IMR-90 (cell line): ENCODE data around the gene DENND10. TPM values are rescaled to one million over a fixed set of nuclear protein-coding genes. Genes with fewer than 3 reads are reported as not detected.
A peak's percentile ranks its signal among the peaks of the same experiment; 100 is the strongest.

ENCODE experiments used
- ATAC-seq: fragments of 200-7000 bp; cut with Tn5 transposase; 2 replicates; pipeline ENCODE4 v1.9.1; 2020; ENCODE audit warnings: low read depth, mild to moderate bottlenecking, moderate library complexity
- BruUV-seq: library from RNA; stranded (reverse); fragments of 400-500 nt; replicated peaks from 2 replicates; lab custom pipeline; 2021; lab: Mats Ljungman, UMichigan
- CTCF ChIA-PET: fragments of 300-600 bp; formaldehyde crosslinking; extraction: SDS; loops from one replicate; lab custom pipeline; 2021; ENCODE audit warnings: antibody characterized with exemption; lab: Yijun Ruan, JAX
- POLR2A ChIA-PET: fragments of 300-600 bp; sonication (Branson Sonifier 250); formaldehyde crosslinking; loops from one replicate; lab custom pipeline; 2022; ENCODE audit warnings: antibody characterized with exemption; ENCODE audit not compliant: unreplicated experiment; lab: Charles Lee
- DNase-seq: peaks from one replicate; pipeline ENCODE4 v3.0.0; 2013
- H2AFZ ChIP-seq: replicated peaks from 2 replicates; pipeline ENCODE3; 2013; ENCODE audit warnings: low read length, mild to moderate bottlenecking; ENCODE audit not compliant: poor library complexity
- H2AK5ac ChIP-seq: 2 replicates; pipeline ENCODE4 v1.6.1; 2013; ENCODE audit warnings: low read depth, low read length, inconsistent platforms
- H2AK9ac ChIP-seq: replicated peaks from 2 replicates; pipeline ENCODE3; 2013; ENCODE audit warnings: mild to moderate bottlenecking, low read depth, low read length, moderate library complexity; ENCODE audit not compliant: poor library complexity
- H2BK120ac ChIP-seq: 2 replicates; pipeline ENCODE4 v1.6.1; 2013; ENCODE audit warnings: low read depth, low read length, inconsistent platforms
- H2BK15ac ChIP-seq: 3 replicates; pipeline ENCODE4 v1.6.1; 2013; ENCODE audit warnings: low read depth, low read length, inconsistent platforms
- H2BK20ac ChIP-seq: 2 replicates; pipeline ENCODE4 v1.6.1; 2013; ENCODE audit warnings: low read depth, mild to moderate bottlenecking, inconsistent platforms, low read length, moderate library complexity
- H2BK5ac ChIP-seq: 2 replicates; pipeline ENCODE4 v1.6.1; 2013; ENCODE audit warnings: mild to moderate bottlenecking, low read depth, low read length, inconsistent platforms; ENCODE audit not compliant: poor library complexity, severe bottlenecking
- H3K14ac ChIP-seq: replicated peaks from 2 replicates; pipeline ENCODE4 v1.6.1; 2013; ENCODE audit warnings: low read depth, low read length, inconsistent platforms
- H3K18ac ChIP-seq: 2 replicates; pipeline ENCODE4 v1.6.1; 2013; ENCODE audit warnings: low read depth, low read length, control low read depth
- H3K23ac ChIP-seq: 2 replicates; pipeline ENCODE4 v1.6.1; 2013; ENCODE audit warnings: low read depth, low read length, inconsistent platforms
- H3K27ac ChIP-seq: 2 replicates; pipeline ENCODE4 v1.5.1; 2013; ENCODE audit warnings: mild to moderate bottlenecking, control low read depth, low read length; ENCODE audit not compliant: insufficient read depth
- H3K27me3 ChIP-seq: 2 replicates; pipeline ENCODE4 v1.6.1; 2013; ENCODE audit warnings: low read length; ENCODE audit not compliant: control insufficient read depth, insufficient read depth
- H3K36me3 ChIP-seq: 2 replicates; pipeline ENCODE4 v1.6.1; 2013; ENCODE audit warnings: low read length, mixed read lengths; ENCODE audit not compliant: control insufficient read depth, insufficient read depth
- H3K4ac ChIP-seq: 2 replicates; pipeline ENCODE4 v1.6.1; 2013; ENCODE audit warnings: low read depth, low read length, inconsistent platforms
- H3K4me1 ChIP-seq: 2 replicates; pipeline ENCODE4 v1.6.1; 2013; ENCODE audit warnings: low read length, mixed read lengths; ENCODE audit not compliant: control insufficient read depth, insufficient read depth
- H3K4me2 ChIP-seq: 2 replicates; pipeline ENCODE4 v1.6.1; 2013; ENCODE audit warnings: low read depth, mild to moderate bottlenecking, control low read depth, low read length, moderate library complexity
- H3K4me3 ChIP-seq: 2 replicates; pipeline ENCODE4 v1.5.1; 2013; ENCODE audit warnings: low read depth, mild to moderate bottlenecking, control low read depth, low read length, moderate library complexity; ENCODE audit not compliant: insufficient read depth
- H3K56ac ChIP-seq: 2 replicates; pipeline ENCODE4 v1.6.1; 2013; ENCODE audit warnings: low read length, inconsistent platforms; ENCODE audit not compliant: insufficient read depth; ENCODE audit errors: extremely low read depth
- H3K79me1 ChIP-seq, 2 experiments: 2 replicates each; pipeline ENCODE4 v1.6.1; 2013; ENCODE audit warnings: low read length in 2 of 2, inconsistent platforms in 1 of 2, low read depth in 1 of 2
- H3K9ac ChIP-seq: 2 replicates; pipeline ENCODE4 v1.6.1; 2013; ENCODE audit warnings: low read depth, low read length, control low read depth
- H3K9me1 ChIP-seq: 2 replicates; pipeline ENCODE4 v1.6.1; 2013; ENCODE audit warnings: low read length, inconsistent platforms; ENCODE audit not compliant: insufficient read depth
- H3K9me3 ChIP-seq: 2 replicates; pipeline ENCODE4 v1.6.1; 2013; ENCODE audit warnings: low read length; ENCODE audit not compliant: control insufficient read depth, insufficient read depth
- H4K20me1 ChIP-seq: 2 replicates; pipeline ENCODE4 v1.6.1; 2013; ENCODE audit warnings: low read length, inconsistent platforms; ENCODE audit not compliant: insufficient read depth
- H4K5ac ChIP-seq: 2 replicates; pipeline ENCODE4 v1.6.1; 2013; ENCODE audit warnings: mild to moderate bottlenecking, low read depth, low read length, control low read depth
- H4K8ac ChIP-seq, 2 experiments: 2 replicates each; pipeline ENCODE4 v1.6.1; 2013; ENCODE audit warnings: low read depth in 2 of 2, low read length in 2 of 2, control low read depth in 1 of 2, inconsistent platforms in 1 of 2
- H4K91ac ChIP-seq: 2 replicates; pipeline ENCODE4 v1.6.1; 2013; ENCODE audit warnings: low read depth, low read length, inconsistent platforms; ENCODE audit not compliant: insufficient read depth
- BHLHE40 ChIP-seq: fragments of 150-350 bp; IDR thresholded peaks from 2 replicates; pipeline ENCODE4 v1.6.1; 2016; ENCODE audit warnings: mild to moderate bottlenecking, low read depth, low read length
- CEBPB ChIP-seq: IDR thresholded peaks from 2 replicates; pipeline ENCODE4 v1.6.1; 2012; ENCODE audit warnings: low read depth, low read length, improper control_type of control experiment
- CHD1 ChIP-seq: IDR thresholded peaks from 2 replicates; pipeline ENCODE4 v1.6.1; 2012; ENCODE audit warnings: low read depth, low read length, improper control_type of control experiment
- CTCF ChIP-seq: conservative IDR thresholded peaks from 2 replicates; pipeline ENCODE4 v1.5.1; 2012; ENCODE audit warnings: mild to moderate bottlenecking, low read depth, low read length, improper control_type of control experiment
- ELK1 ChIP-seq: fragments of 150-350 bp; IDR thresholded peaks from 2 replicates; pipeline ENCODE4 v1.6.1; 2016; ENCODE audit warnings: low read depth, mild to moderate bottlenecking, low read length, moderate library complexity, borderline replicate concordance
- FOS ChIP-seq: fragments of 150-350 bp; IDR thresholded peaks from 2 replicates; pipeline ENCODE4 v1.6.1; 2016; ENCODE audit warnings: low read depth, low read length
- MAFK ChIP-seq: IDR thresholded peaks from 2 replicates; pipeline ENCODE4 v1.6.1; 2012; ENCODE audit warnings: low read depth, low read length, improper control_type of control experiment
- MAZ ChIP-seq: IDR thresholded peaks from 2 replicates; pipeline ENCODE4 v1.6.1; 2012; ENCODE audit warnings: low read depth, mild to moderate bottlenecking, low read length, improper control_type of control experiment, moderate library complexity, borderline replicate concordance
- NFE2L2 ChIP-seq: fragments of 150-350 bp; IDR thresholded peaks from 2 replicates; pipeline ENCODE4 v1.6.1; 2016; ENCODE audit warnings: low read depth, mild to moderate bottlenecking, low read length
- POLR2A ChIP-seq: IDR thresholded peaks from 2 replicates; pipeline ENCODE4 v1.6.1; 2012; ENCODE audit warnings: mild to moderate bottlenecking, low read depth, low read length
- RAD21 ChIP-seq: IDR thresholded peaks from 2 replicates; pipeline ENCODE4 v1.6.1; 2012; ENCODE audit warnings: low read length, improper control_type of control experiment
- RCOR1 ChIP-seq: IDR thresholded peaks from 2 replicates; pipeline ENCODE4 v1.6.1; 2012; ENCODE audit warnings: mild to moderate bottlenecking, low read length, improper control_type of control experiment; ENCODE audit not compliant: insufficient replicate concordance
- RFX5 ChIP-seq: IDR thresholded peaks from 2 replicates; pipeline ENCODE4 v1.8.0; 2012; ENCODE audit warnings: low read depth, mild to moderate bottlenecking, low read length, moderate library complexity
- SMC3 ChIP-seq: fragments of 150-350 bp; IDR thresholded peaks from 2 replicates; pipeline ENCODE4 v1.6.1; 2016; ENCODE audit warnings: low read depth, mild to moderate bottlenecking, antibody characterized with exemption, low read length, moderate library complexity
- USF2 ChIP-seq: fragments of 150-350 bp; IDR thresholded peaks from 2 replicates; pipeline ENCODE4 v1.6.1; 2017; ENCODE audit warnings: mild to moderate bottlenecking, antibody characterized with exemption, low read length, low read depth
- WGBS, 2 experiments: methylation state at CpG; one replicate each; pipeline versions ENCODE4 v1.1.5 to v1.1.7; 2013; ENCODE audit warnings: missing lambda C conversion rate in 2 of 2; ENCODE audit not compliant: insufficient read length in 1 of 2; ENCODE audit errors: extremely low coverage in 2 of 2; 5-methylcytosine and 5-hydroxymethylcytosine counted together
- dilution Hi-C: fragments of 300-500 bp; cut with HindIII; formaldehyde crosslinking; loops from one replicate; pipeline ENCODE4 v1.14.3; 2018; ENCODE audit warnings: low sequenced_read_pairs; ENCODE audit not compliant: unreplicated experiment
- in situ Hi-C: fragments of 300-500 bp; cut with MboI; formaldehyde crosslinking; loops from 3 replicates; pipeline ENCODE4 v1.14.3; 2019; ENCODE audit warnings: low sequenced_read_pairs, inconsistent platforms, mixed read lengths
- intact Hi-C: fragments of 100-400 bp; cut with micrococcal nuclease; formaldehyde crosslinking; loops from 2 replicates; pipeline ENCODE4 v1.10.0; 2022
- polyA plus RNA-seq, 3 experiments: library from polyadenylated mRNA; depleted of rRNA; stranded (reverse); fragments of >200 nt; gene quantifications; 2 replicates each; pipeline ENCODE4 v1.2.3, GENCODE V29; 2012; ENCODE audit warnings: low replicate concordance in 1 of 3
- total RNA-seq: library from RNA; depleted of rRNA; stranded (reverse); fragments of >200 nt; gene quantifications from 2 replicates; pipeline ENCODE4 v1.2.3, GENCODE V29; 2012

DENND10 gene
- total and polyA plus RNA-seq, 2 of the 4 experiments (the other 2 are of a cell fraction), result 50.9 to 81.4 TPM

- Histone ChIP-seq H3K79me1 (peaks cover 32 to 45% of the 10 kb centered on the region in 2 experiments), H4K8ac (peak overlapping the region; percentile 88 to 99), H2BK5ac (peak overlapping the region; percentile 98), H2AK9ac (peak overlapping the region; percentile 95), H3K14ac (peak overlapping the region; percentile 100), H3K27me3 (no peaks in the 10 kb centered on the region), H3K4ac (peak overlapping the region; percentile 98), H3K9me1 (peaks cover 10% of the 10 kb centered on the region), H3K18ac (peak overlapping the region; percentile 91), H3K23ac (peak overlapping the region; percentile 87), H4K20me1 (no peaks in the 10 kb centered on the region), H2AK5ac (peak overlapping the region; percentile 99), H3K9me3 (no peaks in the 10 kb centered on the region), H3K9ac (peak overlapping the region; percentile 99), H4K91ac (peak overlapping the region; percentile 91), H2BK20ac (no peak overlapping the region), H2BK15ac (no peak overlapping the region; the same call in 1 of the 3 replicates), H2BK120ac (no peak overlapping the region; the same call in 1 of the 2 replicates), H4K5ac (peak overlapping the region; percentile 95), H3K4me2 (peak overlapping the region; percentile 96), H3K56ac (peak overlapping the region; percentile 97), H3K27ac (peak overlapping the region; percentile 99), H2AFZ (peak overlapping the region; percentile 94), H3K4me1 (peaks cover 3% of the 10 kb centered on the region), H3K4me3 (peak overlapping the region; percentile 90), H3K36me3 (peaks cover 12% of the 10 kb centered on the region)
- ATAC-seq (peak; percentile 1), DNase-seq (no peak)
- 15% methylated on average over 12 of the region's 21 CpGs; no CpG with 5 or more reads in 1 of the 2 experiments for WGBS, 2 experiments
- no TSS peak for BruUV-seq
- intact Hi-C loops, result loop anchor here (1.0 kb wide), 1 partner anchor 98 kb away; the partner anchor contains the start of gene EIF3A
- dilution Hi-C loops, result no loop called here
- ChIA-PET CTCF (no interaction called here), POLR2A (no interaction called here)
- in situ Hi-C loops, result loop anchor here (25.0 kb wide), 2 partner anchors 441 to 684 kb away; partner anchors contain the start of gene MCMBP
- no peak for TF ChIP-seq ELK1
- TF ChIP-seq POLR2A, result no peak
- no peak for TF ChIP-seq CTCF
- TF ChIP-seq BHLHE40, result no peak
- no peak for TF ChIP-seq FOS
- no peak for TF ChIP-seq RAD21
- TF ChIP-seq USF2, result no peak
- TF ChIP-seq MAFK, result no peak
- TF ChIP-seq NFE2L2, result no peak
- TF ChIP-seq SMC3, result no peak
- TF ChIP-seq MAZ, result no peak
- no peak for TF ChIP-seq RCOR1
- TF ChIP-seq CEBPB, result no peak
- no peak for TF ChIP-seq CHD1
- no peak for TF ChIP-seq RFX5
Observed at GRCh38 chr10:119177708-119178371, 73.9 kb downstream of the DENND10 start.
